ENCODE results near the gene HECTD4.

DNA sequence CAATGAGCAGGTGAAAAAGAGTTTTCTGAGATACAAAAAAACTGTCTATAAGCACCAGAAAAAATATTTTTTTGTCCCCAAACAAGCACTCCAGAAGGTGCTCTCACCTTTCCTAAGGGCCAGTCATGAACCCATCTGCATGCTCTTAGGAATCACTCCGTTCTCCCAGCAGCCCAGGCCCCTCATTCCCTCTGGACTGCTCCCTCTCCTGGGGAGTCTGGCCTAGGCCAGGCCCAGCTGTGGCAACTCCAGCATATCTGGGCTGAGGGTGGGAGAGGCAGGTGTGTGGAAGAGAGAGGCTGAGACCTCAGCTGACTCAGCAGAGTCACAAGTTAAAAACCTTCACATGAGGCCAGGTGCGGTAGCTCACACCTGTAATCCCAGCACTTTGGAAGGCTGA lies 202.3 kb downstream of the HECTD4 start:
- TF ChIP-seq, protein P1, sequence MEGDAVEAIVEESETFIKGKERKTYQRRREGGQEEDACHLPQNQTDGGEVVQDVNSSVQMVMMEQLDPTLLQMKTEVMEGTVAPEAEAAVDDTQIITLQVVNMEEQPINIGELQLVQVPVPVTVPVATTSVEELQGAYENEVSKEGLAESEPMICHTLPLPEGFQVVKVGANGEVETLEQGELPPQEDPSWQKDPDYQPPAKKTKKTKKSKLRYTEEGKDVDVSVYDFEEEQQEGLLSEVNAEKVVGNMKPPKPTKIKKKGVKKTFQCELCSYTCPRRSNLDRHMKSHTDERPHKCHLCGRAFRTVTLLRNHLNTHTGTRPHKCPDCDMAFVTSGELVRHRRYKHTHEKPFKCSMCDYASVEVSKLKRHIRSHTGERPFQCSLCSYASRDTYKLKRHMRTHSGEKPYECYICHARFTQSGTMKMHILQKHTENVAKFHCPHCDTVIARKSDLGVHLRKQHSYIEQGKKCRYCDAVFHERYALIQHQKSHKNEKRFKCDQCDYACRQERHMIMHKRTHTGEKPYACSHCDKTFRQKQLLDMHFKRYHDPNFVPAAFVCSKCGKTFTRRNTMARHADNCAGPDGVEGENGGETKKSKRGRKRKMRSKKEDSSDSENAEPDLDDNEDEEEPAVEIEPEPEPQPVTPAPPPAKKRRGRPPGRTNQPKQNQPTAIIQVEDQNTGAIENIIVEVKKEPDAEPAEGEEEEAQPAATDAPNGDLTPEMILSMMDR (conservative IDR thresholded peaks at IDR 0.05), result no peak
- TF ChIP-seq EZH2 (IDR thresholded peaks at IDR 0.05; ENCODE audit: low read depth), result no peak

Data from PC-9 (cell line).